WTC11 (cell line): ENCODE results near the gene MRGPRX3. TPM values are rescaled to one million over a fixed set of nuclear protein-coding genes. Genes with fewer than 3 reads are reported as not detected.

Experiments
- ATAC-seq: fragments of 200-7000 bp; cut with Tn5 transposase; 2 replicates; pipeline ENCODE4 v1.10.0; 2021; ENCODE audit warnings: mild to moderate bottlenecking, moderate library complexity
- CTCF ChIA-PET: fragments of 300-600 bp; sonication (Branson Sonifier 250); formaldehyde crosslinking; loops from one replicate; lab custom pipeline; 2021; ENCODE audit warnings: antibody characterized with exemption; lab: Charles Lee
- POLR2A ChIA-PET: fragments of 350-600 bp; sonication (Branson Sonifier 250); formaldehyde crosslinking; loops from one replicate; lab custom pipeline; 2021; ENCODE audit warnings: antibody characterized with exemption; lab: Charles Lee
- DNase-seq: peaks from one replicate; pipeline ENCODE4 v3.0.0; 2021; ENCODE audit warnings: low spot score
- H3K27ac Mint-ChIP-seq: 2 replicates; pipeline ENCODE4 v1.8.0; 2021; ENCODE audit warnings: mixed read lengths
- H3K27me3 Mint-ChIP-seq: 2 replicates; pipeline ENCODE4 v1.8.0; 2021; ENCODE audit warnings: low read depth, mild to moderate bottlenecking, moderate library complexity, mixed read lengths
- H3K36me3 Mint-ChIP-seq: 2 replicates; pipeline ENCODE4 v1.8.0; 2021; ENCODE audit warnings: mixed read lengths
- H3K4me1 Mint-ChIP-seq: 2 replicates; pipeline ENCODE4 v1.8.0; 2022; ENCODE audit warnings: mixed read lengths
- H3K4me3 Mint-ChIP-seq: 2 replicates; pipeline ENCODE4 v1.8.0; 2021; ENCODE audit warnings: mild to moderate bottlenecking, moderate library complexity, mixed read lengths
- H3K9me3 Mint-ChIP-seq: 2 replicates; pipeline ENCODE4 v1.8.0; 2021; ENCODE audit warnings: mixed read lengths
- AFF4 ChIP-seq: sonication (generic); formaldehyde crosslinking; IDR thresholded peaks from 2 replicates; pipeline ENCODE4 v1.8.1; 2023; ENCODE audit warnings: mild to moderate bottlenecking, missing genetic modification reagents, borderline replicate concordance
- CDX4 ChIP-seq: fragments of 250-450 bp; sonication (Bioruptor Pico); IDR thresholded peaks from 2 replicates; pipeline ENCODE4 v1.9.0; 2021; ENCODE audit warnings: moderate library complexity, mild to moderate bottlenecking, inconsistent platforms, borderline replicate concordance
- FOXK1 ChIP-seq: sonication (generic); formaldehyde crosslinking; IDR thresholded peaks from 2 replicates; pipeline ENCODE4 v1.8.0; 2022; ENCODE audit warnings: mild to moderate bottlenecking, moderate library complexity, missing genetic modification reagents
- GABPB1 ChIP-seq: sonication (generic); formaldehyde crosslinking; IDR thresholded peaks from 2 replicates; pipeline ENCODE4 v1.8.1; 2023; ENCODE audit warnings: mild to moderate bottlenecking, missing genetic modification reagents
- GTF2I ChIP-seq: fragments of 250-450 bp; sonication (Bioruptor Pico); conservative IDR thresholded peaks from 2 replicates; pipeline ENCODE4 v1.4.0; 2021; ENCODE audit warnings: mild to moderate bottlenecking
- IRF1 ChIP-seq: sonication (generic); formaldehyde crosslinking; IDR thresholded peaks from 2 replicates; pipeline ENCODE4 v1.8.0; 2023; ENCODE audit warnings: missing genetic modification reagents
- MLX ChIP-seq: sonication (generic); formaldehyde crosslinking; IDR thresholded peaks from 2 replicates; pipeline ENCODE4 v1.8.1; 2023; ENCODE audit warnings: mild to moderate bottlenecking, missing genetic modification reagents, moderate library complexity
- NR3C1 ChIP-seq: sonication (generic); formaldehyde crosslinking; conservative IDR thresholded peaks from 2 replicates; pipeline ENCODE4 v1.8.1; 2023; ENCODE audit warnings: low read depth, mild to moderate bottlenecking, missing genetic modification reagents
- SMAD3 ChIP-seq: sonication (generic); formaldehyde crosslinking; IDR thresholded peaks from 2 replicates; pipeline ENCODE4 v1.8.0; 2022; ENCODE audit warnings: missing genetic modification reagents, mild to moderate bottlenecking, borderline replicate concordance
- STAT6 ChIP-seq: sonication (generic); formaldehyde crosslinking; conservative IDR thresholded peaks from 2 replicates; pipeline ENCODE4 v1.8.1; 2023; ENCODE audit warnings: mild to moderate bottlenecking, low read depth, missing genetic modification reagents, moderate library complexity
- TEAD4 ChIP-seq: sonication (generic); formaldehyde crosslinking; IDR thresholded peaks from 2 replicates; pipeline ENCODE4 v1.8.0; 2022; ENCODE audit warnings: mild to moderate bottlenecking, missing genetic modification reagents
- ZBTB43 ChIP-seq: sonication (generic); formaldehyde crosslinking; IDR thresholded peaks from 2 replicates; pipeline ENCODE4 v1.8.1; 2023; ENCODE audit warnings: mild to moderate bottlenecking, missing genetic modification reagents
- ZMAT4 ChIP-seq: fragments of 250-450 bp; sonication (Bioruptor Pico); IDR thresholded peaks from 2 replicates; pipeline ENCODE4 v1.9.0; 2021; ENCODE audit warnings: mild to moderate bottlenecking
- ZNF396 ChIP-seq: fragments of 250-450 bp; sonication (Bioruptor Pico); IDR thresholded peaks from 2 replicates; pipeline ENCODE4 v1.8.0; 2021; ENCODE audit warnings: mild to moderate bottlenecking, moderate library complexity, borderline replicate concordance
- ZSCAN18 ChIP-seq: fragments of 250-450 bp; sonication (Bioruptor Pico); IDR thresholded peaks from 2 replicates; pipeline ENCODE4 v2.1.2; 2022; ENCODE audit warnings: mild to moderate bottlenecking, moderate library complexity
- total RNA-seq: library from RNA; stranded (reverse); gene quantifications from 3 replicates; pipeline ENCODE4 v1.2.3, GENCODE V29; 2021

Gene MRGPRX3
- total RNA-seq, 1 experiment from 2014 or later, result not detected

GRCh38 chr11:18105802-18106574 is 26.4 kb upstream of the MRGPRX3 start, which contains the start of gene SAAL1 (continued):
- TF ChIP-seq MLX (CRISPR knock-in tag) (no peak), IRF1 (no peak), ZMAT4 (CRISPR knock-in tag) (no peak)

GRCh38 chr11:18106688-18107087 is 25.7 kb upstream of the MRGPRX3 start:
- ChIA-PET POLR2A (no interaction called here), CTCF (interaction anchor here (0.7 to 3.0 kb wide), 10 partner anchors 9 to 289 kb away, joined by 3 to 26 read pairs (median 4); no protein-coding TSS in a partner anchor)
- H3K27ac Mint-ChIP-seq, result no peak overlapping the region
- H3K36me3 Mint-ChIP-seq, result peaks cover 20% of the 10 kb centered on the region
- H3K4me1 Mint-ChIP-seq, result peaks cover 7% of the 10 kb centered on the region
- TF ChIP-seq GABPB1 (no peak), FOXK1 (CRISPR knock-in tag) (no peak), ZNF396 (CRISPR knock-in tag) (no peak), AFF4 (CRISPR knock-in tag) (no peak), ZBTB43 (CRISPR knock-in tag) (no peak), ZSCAN18 (no peak)
- ATAC-seq (no peak), DNase-seq (no peak)
- no peaks in the 10 kb centered on the region for H3K9me3 Mint-ChIP-seq
- H3K27me3 Mint-ChIP-seq, result peaks cover 17% of the 10 kb centered on the region
- peak overlapping the region; percentile 93 for H3K4me3 Mint-ChIP-seq

GRCh38 chr11:18108254-18108653 is 24.1 kb upstream of the MRGPRX3 start:
- no peak for DNase-seq
- CTCF ChIA-PET, result interaction anchor here (1.9 kb wide), 1 partner anchor 96 kb away, joined by 7 read pairs; no protein-coding TSS in a partner anchor
- Mint-ChIP-seq H3K4me1 (peaks cover 7% of the 10 kb centered on the region), H3K27me3 (peaks cover 28% of the 10 kb centered on the region), H3K27ac (no peak overlapping the region), H3K4me3 (peak overlapping the region; percentile 50), H3K36me3 (peaks cover 6% of the 10 kb centered on the region; the same call in 1 of the 2 replicates), H3K9me3 (no peaks in the 10 kb centered on the region)
- POLR2A ChIA-PET, result interaction anchor here (0.6 kb wide), 1 partner anchor 1030 kb away, joined by 3 read pairs; no protein-coding TSS in a partner anchor
- no peak for ATAC-seq
- no peak for TF ChIP-seq CDX4 (CRISPR knock-in tag)
- TF ChIP-seq TEAD4 (CRISPR knock-in tag), result no peak
- TF ChIP-seq STAT6 (CRISPR knock-in tag), result no peak
- no peak for TF ChIP-seq NR3C1
- TF ChIP-seq GTF2I (CRISPR knock-in tag), result no peak
- no peak for TF ChIP-seq IRF1
- TF ChIP-seq SMAD3 (CRISPR knock-in tag), result no peak
- TF ChIP-seq GABPB1, result no peak
